ENCODE results near the gene ZNF440. TPM values are rescaled to one million over a fixed set of nuclear protein-coding genes. Genes with fewer than 3 reads are reported as not detected.
"Not testable (repeated sequence)": the region's sequence is repeated elsewhere in the genome, so short reads cannot be mapped to it uniquely, and the experiment has no call there.

ZNF440 gene
- total RNA-seq, 4 donors from 2014 or later, result 54.1 to 81.2 (median 62.7) TPM

DNA sequence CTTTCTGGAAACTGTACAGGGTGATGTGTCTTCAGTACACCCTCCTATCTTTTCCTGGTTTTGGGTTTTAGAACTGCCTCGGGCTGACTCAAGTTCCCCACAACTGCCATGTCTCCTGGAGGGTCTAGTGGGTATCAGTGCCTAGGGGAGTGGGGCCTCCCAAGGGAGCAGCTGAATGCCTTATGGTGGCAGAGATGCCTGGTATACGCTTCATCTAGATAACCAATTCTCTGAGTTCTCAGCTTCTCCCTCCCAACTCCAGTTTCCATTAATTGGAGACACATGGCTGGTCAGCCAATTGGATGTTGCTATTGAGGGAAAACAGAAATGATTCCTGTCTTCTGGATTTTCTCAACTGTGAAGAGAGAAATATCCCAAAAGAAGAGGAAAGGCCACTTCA is 47.2 kb downstream of the ZNF440 start:
- TF ChIP-seq, protein P1, sequence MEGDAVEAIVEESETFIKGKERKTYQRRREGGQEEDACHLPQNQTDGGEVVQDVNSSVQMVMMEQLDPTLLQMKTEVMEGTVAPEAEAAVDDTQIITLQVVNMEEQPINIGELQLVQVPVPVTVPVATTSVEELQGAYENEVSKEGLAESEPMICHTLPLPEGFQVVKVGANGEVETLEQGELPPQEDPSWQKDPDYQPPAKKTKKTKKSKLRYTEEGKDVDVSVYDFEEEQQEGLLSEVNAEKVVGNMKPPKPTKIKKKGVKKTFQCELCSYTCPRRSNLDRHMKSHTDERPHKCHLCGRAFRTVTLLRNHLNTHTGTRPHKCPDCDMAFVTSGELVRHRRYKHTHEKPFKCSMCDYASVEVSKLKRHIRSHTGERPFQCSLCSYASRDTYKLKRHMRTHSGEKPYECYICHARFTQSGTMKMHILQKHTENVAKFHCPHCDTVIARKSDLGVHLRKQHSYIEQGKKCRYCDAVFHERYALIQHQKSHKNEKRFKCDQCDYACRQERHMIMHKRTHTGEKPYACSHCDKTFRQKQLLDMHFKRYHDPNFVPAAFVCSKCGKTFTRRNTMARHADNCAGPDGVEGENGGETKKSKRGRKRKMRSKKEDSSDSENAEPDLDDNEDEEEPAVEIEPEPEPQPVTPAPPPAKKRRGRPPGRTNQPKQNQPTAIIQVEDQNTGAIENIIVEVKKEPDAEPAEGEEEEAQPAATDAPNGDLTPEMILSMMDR (IDR thresholded peaks at IDR 0.05), result no peak
- TF ChIP-seq POLR2AphosphoS5 (IDR thresholded peaks at IDR 0.05) (no peak), EP300 (IDR thresholded peaks at IDR 0.05) (no peak), POLR2A (IDR thresholded peaks at IDR 0.05) (no peak)
- DNase-seq (ENCODE audit: low spot score in 2 of 2), result no peak
- H3K27me3 ChIP-seq, result no peaks in the 10 kb centered on the region
- H3K4me1 ChIP-seq, result no peaks in the 10 kb centered on the region
- WGBS, result 96% methylated on average over 2 of the region's 2 CpGs
- H3K4me3 ChIP-seq, result no peak overlapping the region
- peaks cover 10% of the 10 kb centered on the region for H3K36me3 ChIP-seq
- H3K9me3 ChIP-seq, result no peaks in the 10 kb centered on the region
- H3K27ac ChIP-seq, result no peak overlapping the region

- H3K9me3 ChIP-seq, result peaks cover 20% of the 10 kb centered on the region
- not testable (repeated sequence) for DNase-seq (ENCODE audit: low spot score in 2 of 2); H3K27me3 ChIP-seq; H3K27ac ChIP-seq; H3K4me1 ChIP-seq; H3K4me3 ChIP-seq
- peaks cover 37% of the 10 kb centered on the region for H3K36me3 ChIP-seq
- 93% methylated on average over 4 of the region's 4 CpGs for WGBS
Measured at GRCh38 chr19:11867766-11868165, 53.7 kb downstream of the ZNF440 start.

DNA sequence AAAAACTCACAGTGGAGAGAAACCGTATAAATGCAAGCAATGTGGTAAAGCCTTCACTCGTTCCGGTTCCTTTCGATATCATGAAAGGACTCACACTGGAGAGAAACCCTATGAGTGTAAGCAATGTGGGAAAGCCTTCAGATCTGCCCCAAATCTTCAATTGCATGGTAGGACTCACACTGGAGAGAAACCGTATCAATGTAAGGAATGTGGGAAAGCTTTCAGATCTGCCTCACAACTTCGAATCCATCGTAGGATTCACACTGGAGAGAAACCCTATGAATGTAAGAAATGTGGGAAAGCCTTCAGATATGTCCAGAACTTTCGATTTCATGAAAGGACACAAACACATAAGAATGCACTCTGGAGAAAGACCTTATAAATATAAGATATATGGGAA is 54.1 kb downstream of the ZNF440 start:
- H3K27ac ChIP-seq, result no peak overlapping the region
- TF ChIP-seq POLR2A (IDR thresholded peaks at IDR 0.05) (no peak), EP300 (IDR thresholded peaks at IDR 0.05) (no peak), POLR2AphosphoS5 (IDR thresholded peaks at IDR 0.05) (no peak)
- TF ChIP-seq, protein P1 (IDR thresholded peaks at IDR 0.05), result no peak
- no peak for DNase-seq (ENCODE audit: low spot score in 2 of 2)
- H3K9me3 ChIP-seq, result peaks cover 20% of the 10 kb centered on the region
- WGBS, result 89% methylated on average over 8 of the region's 8 CpGs
- no peaks in the 10 kb centered on the region for H3K27me3 ChIP-seq
- H3K4me3 ChIP-seq, result no peak overlapping the region
- H3K36me3 ChIP-seq, result peaks cover 37% of the 10 kb centered on the region
- H3K4me1 ChIP-seq, result no peaks in the 10 kb centered on the region

DNA sequence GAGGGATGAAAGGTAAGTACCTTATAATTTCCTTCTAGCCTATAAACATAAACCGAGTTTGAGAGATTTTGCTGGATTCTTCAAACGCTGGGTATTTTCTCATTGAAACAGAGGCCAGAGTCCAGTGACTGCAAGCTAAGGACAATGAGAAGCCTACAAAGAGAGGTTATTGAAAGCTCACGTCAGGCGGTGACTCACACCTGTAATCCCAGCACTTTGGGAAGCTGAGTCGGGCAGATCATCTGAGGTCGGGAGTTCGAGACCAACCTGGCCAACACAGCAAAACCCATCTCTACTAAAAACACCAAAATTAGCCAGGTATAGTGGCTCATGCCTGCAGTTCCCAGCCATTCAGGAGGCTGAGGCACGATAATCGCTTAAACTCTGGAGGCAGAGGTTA is 58.6 kb downstream of the ZNF440 start:
- Histone ChIP-seq H3K27me3 (no peaks in the 10 kb centered on the region), H3K4me3 (no peak overlapping the region), H3K9me3 (peaks cover 17% of the 10 kb centered on the region), H3K27ac (no peak overlapping the region), H3K36me3 (peaks cover 14% of the 10 kb centered on the region), H3K4me1 (no peaks in the 10 kb centered on the region)
- no peak for DNase-seq (ENCODE audit: low spot score in 2 of 2)
- WGBS, result 96% methylated on average over 9 of the region's 9 CpGs
- TF ChIP-seq, protein P1 (IDR thresholded peaks at IDR 0.05), result no peak
- TF ChIP-seq EP300 (IDR thresholded peaks at IDR 0.05), result no peak
- no peak for TF ChIP-seq POLR2AphosphoS5 (IDR thresholded peaks at IDR 0.05)
- TF ChIP-seq POLR2A (IDR thresholded peaks at IDR 0.05), result no peak

- H3K36me3 ChIP-seq, result peaks cover 3% of the 10 kb centered on the region
- H3K27me3 ChIP-seq, result no peaks in the 10 kb centered on the region
- no peaks in the 10 kb centered on the region for H3K4me1 ChIP-seq
- no peak overlapping the region for H3K27ac ChIP-seq
- no peak for DNase-seq (ENCODE audit: low spot score in 2 of 2)
- 84% methylated on average over 1 of the region's 1 CpG for WGBS
- TF ChIP-seq, protein P1 (IDR thresholded peaks at IDR 0.05), result no peak
- no peak for TF ChIP-seq POLR2AphosphoS5 (IDR thresholded peaks at IDR 0.05)
- TF ChIP-seq EP300 (IDR thresholded peaks at IDR 0.05), result no peak
- no peak for TF ChIP-seq POLR2A (IDR thresholded peaks at IDR 0.05)
- H3K9me3 ChIP-seq, result peaks cover 7% of the 10 kb centered on the region
- H3K4me3 ChIP-seq, result no peak overlapping the region
Measured at GRCh38 chr19:11873762-11874161, 59.7 kb downstream of the ZNF440 start.

DNA sequence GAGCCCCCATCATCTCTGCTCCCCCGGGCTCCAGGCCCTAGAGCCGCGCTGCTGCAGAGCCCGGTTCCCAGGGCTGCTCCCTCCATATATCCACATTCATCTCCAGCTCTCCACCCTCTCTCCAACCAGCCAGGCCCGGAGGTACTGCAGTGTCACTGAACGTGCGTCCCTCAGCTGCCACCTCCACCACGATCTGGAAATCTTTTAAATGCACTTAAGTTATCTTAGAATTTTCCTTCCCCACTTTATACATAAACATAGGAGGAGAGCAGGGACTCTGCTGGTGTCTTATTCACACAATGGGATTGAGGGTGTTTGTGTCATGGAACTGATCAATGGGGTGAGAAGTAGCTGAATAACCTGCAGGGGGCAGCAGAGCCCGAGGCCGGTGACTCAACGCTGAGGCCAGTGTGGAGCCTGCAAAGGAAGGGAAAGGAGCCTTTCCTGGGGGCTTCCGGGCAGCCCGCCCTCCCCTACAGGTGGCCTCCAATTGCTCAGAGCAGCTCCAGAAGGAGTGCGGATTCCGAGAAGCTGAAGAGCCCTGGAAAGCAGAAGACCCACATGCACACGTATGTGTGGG is 65.7 kb downstream of the ZNF440 start:
- not testable (repeated sequence) for H3K27me3 ChIP-seq; H3K4me1 ChIP-seq; H3K4me3 ChIP-seq; H3K9me3 ChIP-seq; DNase-seq (ENCODE audit: low spot score in 2 of 2); H3K36me3 ChIP-seq; H3K27ac ChIP-seq
- WGBS, result 77% methylated on average over 16 of the region's 16 CpGs

Measured in suprapubic skin (tissue), 4 donors.